ENCODE results near the gene MAP2K1. TPM values are rescaled to one million over a fixed set of nuclear protein-coding genes. Genes with fewer than 3 reads are reported as not detected.
A peak's percentile ranks its signal among the peaks of the same experiment; 100 is the strongest.

MAP2K1 gene
- total and polyA plus RNA-seq, 2 experiments from 2014 or later, result 20.1 to 46.3 TPM

DNA sequence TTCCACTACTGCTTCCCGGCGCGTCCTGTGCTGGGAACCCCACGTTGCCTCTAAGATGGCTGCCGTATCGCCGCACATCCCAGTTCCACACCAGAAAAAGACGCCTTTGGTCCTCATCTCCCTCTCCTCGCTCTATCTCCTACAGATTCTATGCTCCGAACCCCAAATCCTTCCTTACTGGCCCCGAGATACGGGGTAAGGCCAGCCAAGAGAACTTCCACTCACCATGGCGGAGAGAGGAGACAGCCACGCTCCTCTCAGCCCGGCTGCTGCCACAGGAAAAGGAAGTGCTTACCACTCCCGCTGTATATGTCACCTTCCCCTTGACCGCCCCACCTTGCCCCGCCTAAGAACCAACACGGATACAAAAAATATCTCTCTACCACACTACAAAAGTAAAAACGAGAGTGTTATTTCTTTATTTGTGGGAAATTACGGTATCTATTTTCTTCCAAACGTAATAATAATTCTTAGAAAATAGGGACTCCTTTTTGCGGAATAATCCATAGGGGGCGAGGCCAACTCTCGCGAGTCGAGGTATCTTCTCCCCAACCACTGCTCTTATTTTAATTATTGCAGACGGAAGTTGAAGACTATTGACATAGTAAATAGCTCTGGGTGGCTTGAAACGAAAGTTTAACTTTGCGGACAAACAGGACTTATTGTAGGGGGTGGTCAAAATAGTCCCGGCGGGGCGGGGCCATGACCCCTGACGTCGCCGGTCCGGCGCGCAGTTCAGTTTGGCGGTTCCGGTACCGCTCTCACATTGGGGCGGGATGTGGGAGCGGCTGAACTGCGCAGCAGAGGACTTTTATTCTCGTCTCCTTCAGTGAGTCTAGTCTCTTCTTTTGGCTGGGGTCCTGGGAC lies 118.1 kb downstream of the MAP2K1 start, which contains the start of the genes RPL4 and ZWILCH:
TSS of gene RPL4 (minus strand) at position 293 of the 867 bp plus-strand sequence. CDS start at position 228, 65 bp downstream.
TSS of gene ZWILCH (plus strand) at position 764 of the 867 bp plus-strand sequence. CDS start at position 777, 13 bp downstream.
- H4K20me1 ChIP-seq (ENCODE audit: insufficient read depth, poor library complexity, severe bottlenecking), result peaks cover 31% of the 10 kb centered on the region
- 1% methylated on average over 45 of the region's 46 CpGs for WGBS (ENCODE audit: low lambda C conversion rate, missing lambda C conversion rate)
- peak; percentile 80 for DNase-seq (ENCODE audit: low spot score)

DNA sequence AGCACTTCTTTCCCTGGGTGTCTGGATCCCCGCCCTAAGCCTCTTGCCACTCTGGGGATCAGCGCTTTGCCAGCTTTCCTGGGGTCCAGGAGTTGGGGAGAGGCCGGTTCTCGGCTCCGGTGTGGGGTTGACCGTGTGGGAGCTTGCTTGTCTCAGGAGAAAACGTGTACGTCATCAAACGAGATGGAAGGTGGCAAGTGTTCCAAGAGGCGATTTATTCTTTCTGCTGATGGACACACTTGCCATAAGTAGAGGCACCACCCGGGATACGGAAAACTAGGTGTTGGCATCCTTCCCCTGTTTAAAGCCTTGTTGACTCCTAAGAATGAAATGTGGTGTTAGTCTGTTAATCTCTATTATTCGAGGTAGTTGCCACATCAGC lies 118.7 kb downstream of the MAP2K1 start:
- no peaks in the 10 kb centered on the region for H3K9me2 ChIP-seq (replicated peaks; ENCODE audit: insufficient read depth)
- H3K9me3 ChIP-seq (ENCODE audit: low read depth), result no peaks in the 10 kb centered on the region
- TF ChIP-seq, protein P1, sequence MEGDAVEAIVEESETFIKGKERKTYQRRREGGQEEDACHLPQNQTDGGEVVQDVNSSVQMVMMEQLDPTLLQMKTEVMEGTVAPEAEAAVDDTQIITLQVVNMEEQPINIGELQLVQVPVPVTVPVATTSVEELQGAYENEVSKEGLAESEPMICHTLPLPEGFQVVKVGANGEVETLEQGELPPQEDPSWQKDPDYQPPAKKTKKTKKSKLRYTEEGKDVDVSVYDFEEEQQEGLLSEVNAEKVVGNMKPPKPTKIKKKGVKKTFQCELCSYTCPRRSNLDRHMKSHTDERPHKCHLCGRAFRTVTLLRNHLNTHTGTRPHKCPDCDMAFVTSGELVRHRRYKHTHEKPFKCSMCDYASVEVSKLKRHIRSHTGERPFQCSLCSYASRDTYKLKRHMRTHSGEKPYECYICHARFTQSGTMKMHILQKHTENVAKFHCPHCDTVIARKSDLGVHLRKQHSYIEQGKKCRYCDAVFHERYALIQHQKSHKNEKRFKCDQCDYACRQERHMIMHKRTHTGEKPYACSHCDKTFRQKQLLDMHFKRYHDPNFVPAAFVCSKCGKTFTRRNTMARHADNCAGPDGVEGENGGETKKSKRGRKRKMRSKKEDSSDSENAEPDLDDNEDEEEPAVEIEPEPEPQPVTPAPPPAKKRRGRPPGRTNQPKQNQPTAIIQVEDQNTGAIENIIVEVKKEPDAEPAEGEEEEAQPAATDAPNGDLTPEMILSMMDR (IDR thresholded peaks at IDR 0.05; ENCODE audit: poor library complexity), result no peak
- TF ChIP-seq EZH2 (IDR thresholded peaks at IDR 0.05; ENCODE audit: borderline replicate concordance), result no peak
- TF ChIP-seq EZH2phosphoT487 (IDR thresholded peaks at IDR 0.05; ENCODE audit: low read depth, severe bottlenecking, unreplicated experiment), result no peak
- no peak for DNase-seq (ENCODE audit: low spot score)
- H3K36me3 ChIP-seq (replicated peaks; ENCODE audit: insufficient read depth, low read depth), result peaks cover 11% of the 10 kb centered on the region
- peak overlapping the region; percentile 99 for H3K27ac ChIP-seq
- H3K4me1 ChIP-seq (ENCODE audit: insufficient read depth), result peaks cover 13% of the 10 kb centered on the region
- no peaks in the 10 kb centered on the region for H3K27me3 ChIP-seq
- H3K4me3 ChIP-seq, result peak overlapping the region; percentile 91
- under 1% methylated on average over 13 of the region's 13 CpGs for WGBS (ENCODE audit: low lambda C conversion rate, missing lambda C conversion rate)
- peak overlapping the region; percentile 91 for H3K4me2 ChIP-seq
- H3K79me2 ChIP-seq, result peaks cover 59% of the 10 kb centered on the region
- peaks cover 31% of the 10 kb centered on the region for H4K20me1 ChIP-seq (ENCODE audit: insufficient read depth, poor library complexity, severe bottlenecking)
- peak overlapping the region; percentile 95 for H2AFZ ChIP-seq

More for the DNA sequence above, 118.1 kb downstream of the MAP2K1 start, which contains the start of the genes RPL4 and ZWILCH:
- no peaks in the 10 kb centered on the region for H3K27me3 ChIP-seq
- peak within 1 kb of the TSS; percentile 99 for H3K27ac ChIP-seq
- no peaks in the 10 kb centered on the region for H3K9me2 ChIP-seq (replicated peaks; ENCODE audit: insufficient read depth)
- H2AFZ ChIP-seq, result peak within 1 kb of the TSS; percentile 95
- H3K4me3 ChIP-seq, result peak within 1 kb of the TSS; percentile 91
- H3K4me1 ChIP-seq (ENCODE audit: insufficient read depth), result peaks cover 13% of the 10 kb centered on the region
- no peaks in the 10 kb centered on the region for H3K9me3 ChIP-seq (ENCODE audit: low read depth)
- peaks cover 11% of the 10 kb centered on the region for H3K36me3 ChIP-seq (replicated peaks; ENCODE audit: insufficient read depth, low read depth)
- no peak for TF ChIP-seq EZH2phosphoT487 (IDR thresholded peaks at IDR 0.05; ENCODE audit: low read depth, severe bottlenecking, unreplicated experiment)
- no peak for TF ChIP-seq EZH2 (IDR thresholded peaks at IDR 0.05; ENCODE audit: borderline replicate concordance)
- TF ChIP-seq, protein P1 (IDR thresholded peaks at IDR 0.05; ENCODE audit: poor library complexity), result no peak
- H3K79me2 ChIP-seq, result peaks cover 63% of the 10 kb centered on the region
- peak within 1 kb of the TSS; percentile 91 for H3K4me2 ChIP-seq

DNA sequence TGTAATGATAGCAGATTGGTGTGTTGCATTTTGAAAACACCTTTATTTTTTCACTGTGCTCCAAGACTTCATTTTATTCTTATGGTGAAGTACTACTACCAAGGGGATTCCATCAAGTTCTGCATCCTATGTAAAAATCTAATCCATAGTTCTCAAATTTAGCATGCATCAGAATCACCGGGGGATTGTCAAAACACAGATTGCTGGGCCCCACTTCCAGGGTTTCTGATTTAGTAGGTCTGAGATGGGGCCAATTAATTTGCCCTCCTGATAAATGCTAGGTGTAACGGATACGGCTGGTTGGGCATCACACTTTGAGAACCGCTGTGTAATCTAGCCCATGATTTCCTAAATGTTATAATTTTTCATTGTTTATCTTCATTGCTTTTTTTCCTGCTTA lies 119.1 kb downstream of the MAP2K1 start:
- DNase-seq (ENCODE audit: low spot score), result no peak
- peaks cover 11% of the 10 kb centered on the region for H3K36me3 ChIP-seq (replicated peaks; ENCODE audit: insufficient read depth, low read depth)
- H3K4me2 ChIP-seq, result peak overlapping the region; percentile 91
- 58% methylated on average over 4 of the region's 4 CpGs for WGBS (ENCODE audit: low lambda C conversion rate, missing lambda C conversion rate)
- H3K79me2 ChIP-seq, result peaks cover 55% of the 10 kb centered on the region
- peaks cover 31% of the 10 kb centered on the region for H4K20me1 ChIP-seq (ENCODE audit: insufficient read depth, poor library complexity, severe bottlenecking)
- H2AFZ ChIP-seq, result peak overlapping the region; percentile 95
- H3K4me1 ChIP-seq (ENCODE audit: insufficient read depth), result peaks cover 13% of the 10 kb centered on the region
- peak overlapping the region; percentile 99 for H3K27ac ChIP-seq
- H3K9me2 ChIP-seq (replicated peaks; ENCODE audit: insufficient read depth), result no peaks in the 10 kb centered on the region
- no peaks in the 10 kb centered on the region for H3K9me3 ChIP-seq (ENCODE audit: low read depth)
- no peaks in the 10 kb centered on the region for H3K27me3 ChIP-seq
- TF ChIP-seq, protein P1 (IDR thresholded peaks at IDR 0.05; ENCODE audit: poor library complexity), result no peak
- TF ChIP-seq EZH2phosphoT487 (IDR thresholded peaks at IDR 0.05; ENCODE audit: low read depth, severe bottlenecking, unreplicated experiment), result no peak
- TF ChIP-seq EZH2 (IDR thresholded peaks at IDR 0.05; ENCODE audit: borderline replicate concordance), result no peak
- peak overlapping the region; percentile 91 for H3K4me3 ChIP-seq

Data from hepatocyte (in vitro differentiated cells).